Measurements from ENCODE around the gene ZNF215. TPM values are rescaled to one million over a fixed set of nuclear protein-coding genes. Genes with fewer than 3 reads are reported as not detected.
"Not testable (repeated sequence)": the region's sequence is repeated elsewhere in the genome, so short reads cannot be mapped to it uniquely, and the experiment has no call there.

The ZNF215 gene
- total RNA-seq, 1 donor from 2014 or later: 2.0 TPM

DNA sequence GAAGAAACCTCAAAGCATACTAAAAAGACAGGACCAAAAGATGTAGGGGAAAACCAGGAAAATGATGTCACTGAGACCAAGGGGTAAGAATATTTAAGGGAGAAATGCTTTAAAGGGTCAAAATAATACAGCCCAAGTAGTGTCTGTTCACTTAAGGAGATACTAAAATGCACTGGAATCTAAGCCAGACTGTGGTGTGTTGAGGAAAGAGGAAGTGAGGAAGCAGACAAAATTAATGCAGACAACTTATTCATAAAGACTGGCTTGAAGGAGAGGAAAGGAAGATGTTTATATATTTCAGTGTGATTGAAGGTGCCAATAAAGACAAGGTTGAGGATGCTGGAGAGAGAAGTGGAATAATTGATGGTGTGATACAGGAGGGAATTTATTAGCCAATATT, 15.7 kb downstream of the ZNF215 start:
- TF ChIP-seq POLR2AphosphoS5 (IDR thresholded peaks at IDR 0.05; ENCODE audit: insufficient read depth in 1 of 2, low read depth in 1 of 2) (no peak), POLR2A (IDR thresholded peaks at IDR 0.05) (no peak)
- TF ChIP-seq, protein P1, sequence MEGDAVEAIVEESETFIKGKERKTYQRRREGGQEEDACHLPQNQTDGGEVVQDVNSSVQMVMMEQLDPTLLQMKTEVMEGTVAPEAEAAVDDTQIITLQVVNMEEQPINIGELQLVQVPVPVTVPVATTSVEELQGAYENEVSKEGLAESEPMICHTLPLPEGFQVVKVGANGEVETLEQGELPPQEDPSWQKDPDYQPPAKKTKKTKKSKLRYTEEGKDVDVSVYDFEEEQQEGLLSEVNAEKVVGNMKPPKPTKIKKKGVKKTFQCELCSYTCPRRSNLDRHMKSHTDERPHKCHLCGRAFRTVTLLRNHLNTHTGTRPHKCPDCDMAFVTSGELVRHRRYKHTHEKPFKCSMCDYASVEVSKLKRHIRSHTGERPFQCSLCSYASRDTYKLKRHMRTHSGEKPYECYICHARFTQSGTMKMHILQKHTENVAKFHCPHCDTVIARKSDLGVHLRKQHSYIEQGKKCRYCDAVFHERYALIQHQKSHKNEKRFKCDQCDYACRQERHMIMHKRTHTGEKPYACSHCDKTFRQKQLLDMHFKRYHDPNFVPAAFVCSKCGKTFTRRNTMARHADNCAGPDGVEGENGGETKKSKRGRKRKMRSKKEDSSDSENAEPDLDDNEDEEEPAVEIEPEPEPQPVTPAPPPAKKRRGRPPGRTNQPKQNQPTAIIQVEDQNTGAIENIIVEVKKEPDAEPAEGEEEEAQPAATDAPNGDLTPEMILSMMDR (IDR thresholded peaks at IDR 0.05): no peak
- no peaks in the 10 kb centered on the region for H3K4me1 ChIP-seq
- intact Hi-C loops (cut with DNase I): no loop called here

DNA sequence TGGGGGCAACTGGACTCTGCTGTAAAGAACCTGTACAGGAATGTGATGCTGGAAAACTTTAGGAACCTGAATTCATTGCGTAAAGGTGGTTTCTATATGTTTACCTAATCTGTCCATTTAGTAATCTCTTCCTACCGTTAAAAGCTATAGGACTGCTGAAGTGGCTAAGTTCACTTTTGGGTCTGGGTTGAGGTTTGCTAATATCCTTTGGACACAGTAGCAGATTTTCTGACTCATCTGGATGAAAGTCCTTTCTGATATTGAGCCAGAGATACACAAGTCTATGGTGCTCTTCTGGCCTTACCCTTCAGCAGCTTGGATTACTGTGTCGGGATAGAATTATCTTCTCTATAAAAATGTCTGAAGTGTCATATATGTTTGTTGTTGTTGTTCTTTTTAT, 16.9 kb downstream of the ZNF215 start:
- no peak for DNase-seq (ENCODE audit: extremely low spot score in 2 of 2)
- H3K4me3 ChIP-seq: no peak overlapping the region
- no peaks in the 10 kb centered on the region for H3K27me3 ChIP-seq
- no peaks in the 10 kb centered on the region for H3K36me3 ChIP-seq
- no peaks in the 10 kb centered on the region for H3K4me1 ChIP-seq
- H3K27ac ChIP-seq: no peak overlapping the region
- no peaks in the 10 kb centered on the region for H3K9me3 ChIP-seq
- TF ChIP-seq, protein P1 (IDR thresholded peaks at IDR 0.05): no peak
- TF ChIP-seq POLR2A (IDR thresholded peaks at IDR 0.05): no peak
- no peak for TF ChIP-seq POLR2AphosphoS5 (IDR thresholded peaks at IDR 0.05; ENCODE audit: insufficient read depth in 1 of 2, low read depth in 1 of 2)
- intact Hi-C loops (cut with DNase I): no loop called here

More for the DNA sequence above, 15.7 kb downstream of the ZNF215 start:
- Histone ChIP-seq H3K4me3 (no peak overlapping the region), H3K27me3 (no peaks in the 10 kb centered on the region), H3K9me3 (no peaks in the 10 kb centered on the region), H3K36me3 (no peaks in the 10 kb centered on the region), H3K27ac (no peak overlapping the region)
- no peak for DNase-seq (ENCODE audit: extremely low spot score in 2 of 2)

DNA sequence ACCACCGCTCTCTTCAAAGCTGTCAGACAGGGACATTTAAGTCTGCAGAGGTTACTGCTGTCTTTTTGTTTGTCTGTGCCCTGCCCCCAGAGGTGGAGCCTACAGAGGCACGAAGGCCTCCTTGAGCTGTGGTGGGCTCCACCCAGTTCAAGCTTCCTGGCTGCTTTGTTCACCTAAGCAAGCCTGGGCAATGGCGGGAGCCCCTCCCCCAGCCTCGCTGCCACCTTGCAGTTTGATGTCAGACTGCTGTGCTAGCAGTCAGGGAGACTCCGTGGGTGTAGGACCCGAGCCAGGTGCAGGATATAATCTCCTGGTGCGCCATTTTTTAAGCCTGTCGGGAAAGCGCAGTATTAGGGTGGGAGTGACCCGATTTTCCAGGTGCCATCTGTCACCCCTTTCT, 28.0 kb downstream of the ZNF215 start:
- intact Hi-C loops (cut with DNase I); H3K36me3 ChIP-seq; H3K9me3 ChIP-seq; H3K4me1 ChIP-seq; DNase-seq (ENCODE audit: extremely low spot score in 2 of 2); H3K27me3 ChIP-seq; H3K27ac ChIP-seq; H3K4me3 ChIP-seq: not testable (repeated sequence)

DNA sequence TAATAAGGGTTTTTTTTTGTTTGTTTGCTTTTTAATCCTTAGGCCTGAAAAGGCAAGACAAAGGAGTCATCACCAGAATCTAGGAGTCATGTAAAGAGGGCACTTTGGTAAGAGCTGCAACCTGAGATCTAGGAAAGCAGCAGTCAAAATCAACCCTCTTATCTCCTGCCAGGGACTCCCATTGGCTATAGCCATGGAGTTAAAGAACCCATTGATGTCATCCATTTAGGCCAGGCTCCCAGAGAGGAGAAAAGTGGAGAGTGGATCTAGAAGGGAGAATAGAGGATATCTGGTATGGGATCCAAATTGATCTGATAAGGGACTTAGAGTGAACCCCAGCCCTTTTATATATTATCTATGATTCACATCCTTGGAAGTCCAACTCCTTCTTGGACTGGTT, 35.9 kb downstream of the ZNF215 start:
- intact Hi-C loops (cut with DNase I): no loop called here
- no peaks in the 10 kb centered on the region for H3K27me3 ChIP-seq
- no peak for DNase-seq (ENCODE audit: extremely low spot score in 2 of 2)
- H3K36me3 ChIP-seq: no peaks in the 10 kb centered on the region
- TF ChIP-seq POLR2A (IDR thresholded peaks at IDR 0.05) (no peak), POLR2AphosphoS5 (IDR thresholded peaks at IDR 0.05; ENCODE audit: insufficient read depth in 1 of 2, low read depth in 1 of 2) (no peak)
- TF ChIP-seq, protein P1 (IDR thresholded peaks at IDR 0.05): no peak
- H3K4me3 ChIP-seq: no peak overlapping the region
- no peaks in the 10 kb centered on the region for H3K9me3 ChIP-seq
- H3K4me1 ChIP-seq: no peaks in the 10 kb centered on the region
- no peak overlapping the region for H3K27ac ChIP-seq

DNA sequence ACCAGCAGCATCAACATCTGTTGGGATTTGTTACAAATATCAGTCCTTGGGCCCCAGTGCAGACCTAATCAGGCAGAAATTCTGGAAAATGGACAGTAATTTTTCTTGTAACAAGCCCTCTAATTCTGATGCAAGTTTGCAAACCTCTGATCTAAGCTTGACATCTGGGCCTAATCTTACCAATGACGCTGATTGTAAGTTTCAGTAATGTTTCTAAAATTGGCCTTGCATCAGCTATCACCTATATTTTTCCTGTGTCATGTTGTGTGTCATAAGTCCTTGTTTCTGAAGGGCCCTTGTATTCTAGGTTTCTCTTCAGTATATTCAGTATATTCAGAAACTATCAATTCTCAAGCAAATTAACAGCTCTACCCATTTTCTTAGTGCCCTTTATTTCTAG, 36.4 kb downstream of the ZNF215 start:
- Histone ChIP-seq H3K9me3 (no peaks in the 10 kb centered on the region), H3K36me3 (no peaks in the 10 kb centered on the region), H3K4me1 (no peaks in the 10 kb centered on the region), H3K27me3 (no peaks in the 10 kb centered on the region), H3K4me3 (no peak overlapping the region), H3K27ac (no peak overlapping the region)
- intact Hi-C loops (cut with DNase I): no loop called here
- TF ChIP-seq, protein P1 (IDR thresholded peaks at IDR 0.05): no peak
- TF ChIP-seq POLR2AphosphoS5 (IDR thresholded peaks at IDR 0.05; ENCODE audit: insufficient read depth in 1 of 2, low read depth in 1 of 2): no peak
- TF ChIP-seq POLR2A (IDR thresholded peaks at IDR 0.05): no peak
- DNase-seq (ENCODE audit: extremely low spot score in 2 of 2): no peak

DNA sequence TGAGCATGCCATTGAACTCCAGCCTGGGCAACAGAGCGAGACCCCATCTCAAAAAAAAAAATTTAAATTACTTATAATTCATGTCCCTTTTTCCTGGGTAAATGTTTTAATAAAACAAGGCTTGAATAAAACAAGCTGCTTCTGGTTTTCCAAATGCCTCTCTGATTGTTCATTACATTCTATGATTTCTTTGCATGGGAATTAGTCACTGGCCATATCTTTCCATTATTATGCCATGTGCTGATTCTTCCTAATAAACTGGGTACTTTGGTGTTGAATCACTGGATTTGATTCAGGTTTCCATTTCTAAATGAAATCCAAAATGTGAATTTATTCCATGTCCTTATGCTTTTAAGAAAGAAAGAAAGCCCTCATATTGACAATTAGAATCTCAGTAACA, 42.6 kb downstream of the ZNF215 start:
- Histone ChIP-seq H3K9me3 (no peaks in the 10 kb centered on the region), H3K4me1 (no peaks in the 10 kb centered on the region), H3K27me3 (no peaks in the 10 kb centered on the region), H3K4me3 (no peak overlapping the region), H3K36me3 (no peaks in the 10 kb centered on the region), H3K27ac (no peak overlapping the region)
- TF ChIP-seq POLR2A (IDR thresholded peaks at IDR 0.05): no peak
- TF ChIP-seq POLR2AphosphoS5 (IDR thresholded peaks at IDR 0.05; ENCODE audit: insufficient read depth in 1 of 2, low read depth in 1 of 2): no peak
- TF ChIP-seq, protein P1 (IDR thresholded peaks at IDR 0.05): no peak
- no peak for DNase-seq (ENCODE audit: extremely low spot score in 2 of 2)
- intact Hi-C loops (cut with DNase I): no loop called here

DNA sequence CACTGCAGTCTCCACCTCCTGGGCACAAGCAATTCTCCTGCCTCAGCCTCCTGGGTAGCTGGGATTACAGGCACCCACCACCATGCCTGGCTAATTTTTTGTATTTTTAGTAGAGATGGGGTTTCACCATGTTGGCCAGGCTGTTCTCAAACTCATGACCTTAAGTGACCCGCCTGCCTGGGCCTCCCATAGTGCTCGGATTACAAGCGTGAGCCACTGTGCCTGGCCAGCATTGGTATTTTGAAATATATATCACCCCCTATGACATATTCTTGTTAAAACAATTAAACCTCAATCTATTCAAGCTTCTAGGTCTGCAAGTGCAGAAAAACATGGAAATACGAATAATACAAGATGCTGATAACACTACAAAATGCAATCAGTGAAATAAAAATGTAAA, 43.6 kb downstream of the ZNF215 start:
- H3K4me1 ChIP-seq; H3K27me3 ChIP-seq; H3K36me3 ChIP-seq; intact Hi-C loops (cut with DNase I); H3K9me3 ChIP-seq; DNase-seq (ENCODE audit: extremely low spot score in 2 of 2); H3K27ac ChIP-seq; H3K4me3 ChIP-seq: not testable (repeated sequence)

All from vagina (tissue), 2 donors.